Activated CD4-positive, CD25-positive, alpha-beta regulatory T cell treated with anti-CD3 and anti-CD28 coated beads, Interleukin-2, amount 50 U/mL, for 24 hours (primary cell): ENCODE data around the gene SEC11A.

Source experiments
- ATAC-seq, 2 donors: fragments of 150-1000 bp; cut with Tn5 transposase; one replicate each; pipeline ENCODE4 v1.10.0; 2021; ENCODE audit warnings: mild to moderate bottlenecking in 1 of 2, moderate library complexity in 1 of 2

The SEC11A gene

GRCh38 chr15:84638103-84638502 lies 77.8 kb downstream of the SEC11A start:
- no peak for ATAC-seq

- ATAC-seq = no peak
These were observed 81.6 kb downstream of the SEC11A start for GRCh38 chr15:84634228-84634837.

GRCh38 chr15:84633311-84634227 lies 82.4 kb downstream of the SEC11A start:
- ATAC-seq = peak; percentile 59 to 64

- ATAC-seq = no peak
These were observed 84.2 kb downstream of the SEC11A start for GRCh38 chr15:84631706-84632272.

- no peak for ATAC-seq
These were observed 86.9 kb downstream of the SEC11A start for GRCh38 chr15:84629033-84629432.

GRCh38 chr15:84625123-84625522 lies 90.8 kb downstream of the SEC11A start:
- no peak for ATAC-seq

GRCh38 chr15:84624359-84624758 lies 91.6 kb downstream of the SEC11A start:
- ATAC-seq = no peak

- no peak for ATAC-seq
These were observed 94.5 kb downstream of the SEC11A start for GRCh38 chr15:84621358-84621979.

- ATAC-seq = no peak
These were observed 95.3 kb downstream of the SEC11A start for GRCh38 chr15:84620626-84621025.
